OCI-LY1 (cell line): ENCODE data around the gene ETV6.

Source experiments
- CTCF ChIP-seq: fragments of 200-600 bp; sonication (generic), shearing (Covaris generic); IDR thresholded peaks from 2 replicates; pipeline ENCODE4 v1.5.1; 2017; ENCODE audit warnings: mild to moderate bottlenecking, antibody characterized with exemption, low read length, moderate library complexity, mixed read lengths
- EZH2 ChIP-seq: fragments of 200-600 bp; sonication (generic), shearing (Covaris generic); IDR thresholded peaks from 2 replicates; pipeline ENCODE4 v1.8.0; 2017; ENCODE audit warnings: borderline replicate concordance, mixed run types, mild to moderate bottlenecking, antibody characterized with exemption, low read length, moderate library complexity, mixed read lengths

- TF ChIP-seq CTCF, result no peak
- TF ChIP-seq EZH2, result no peak
Observed at GRCh38 chr12:11633968-11634367, 15.5 kb upstream of the ETV6 start.
